Testis (tissue), 3 donors: Measurements from ENCODE around the gene LPAR1. TPM values are rescaled to one million over a fixed set of nuclear protein-coding genes. Genes with fewer than 3 reads are reported as not detected.

Experiments
- DNase-seq: peaks from one replicate; pipeline ENCODE4 v3.0.0-alpha.2; 2019
- H3K27ac ChIP-seq, 2 donors: fragments of 200-600 bp; sonication (generic); one replicate each; pipeline ENCODE4 v1.5.1; 2019
- H3K27me3 ChIP-seq: fragments of 200-600 bp; sonication (generic); one replicate; pipeline ENCODE4 v1.5.1; 2019
- H3K36me3 ChIP-seq: fragments of 200-600 bp; sonication (generic); one replicate; pipeline ENCODE4 v1.5.1; 2017; ENCODE audit warnings: low read depth; ENCODE audit errors: missing control alignments
- H3K4me1 ChIP-seq: fragments of 200-600 bp; sonication (generic); one replicate; pipeline ENCODE4 v1.5.1; 2019
- H3K4me3 ChIP-seq, 2 donors: fragments of 200-600 bp; sonication (generic); one replicate each; pipeline ENCODE4 v1.5.1; 2017 to 2019
- H3K9me3 ChIP-seq: fragments of 200-600 bp; sonication (generic); one replicate; pipeline ENCODE4 v1.5.1; 2017
- POLR2A ChIP-seq: fragments of 450-650 bp; IDR thresholded peaks from one replicate; pipeline ENCODE4 v1.6.1; 2017; ENCODE audit warnings: antibody characterized with exemption, mild to moderate bottlenecking, moderate library complexity
- WGBS, 2 donors: methylation state at CpG; one replicate each; pipeline ENCODE4 v1.1.5; 2018; 5-methylcytosine and 5-hydroxymethylcytosine counted together
- intact Hi-C: fragments of 100-400 bp; cut with DNase I; formaldehyde crosslinking; loops from one replicate; pipeline ENCODE4 v1.15.1; 2023; ENCODE audit warnings: low total_unique reads
- polyA plus RNA-seq: library from polyadenylated mRNA; stranded (reverse); fragments of 350-450 nt; fragmentation: Illumina TruSeq; extraction: RNeasy Lipid Tissue Mini Kit (QIAGEN cat#74804); gene quantifications from one replicate; pipeline ENCODE4 v1.2.3, GENCODE V29; 2014; ENCODE audit warnings: low read depth, low replicate concordance; ENCODE audit not compliant: insufficient read depth
- total RNA-seq, 2 donors: library from RNA; depleted of rRNA; stranded (reverse); fragments of >200 nt; gene quantifications; one replicate each; pipeline ENCODE4 v1.2.3, GENCODE V29; 2016
- TF ChIP-seq, protein P1 (sequence below), 3 experiments: fragments of 450-650 bp in 2 of 3; fragments of 200-600 bp in 1 of 3; sonication (generic) in 1 of 3; IDR thresholded peaks; one replicate each; pipeline ENCODE4 v1.5.1; 2016 to 2019; ENCODE audit warnings: antibody characterized with exemption in 3 of 3, mild to moderate bottlenecking in 2 of 3, moderate library complexity in 1 of 3

The LPAR1 gene
- total and polyA plus RNA-seq, 3 donors from 2014 or later, result 13.1 to 23.9 (median 19.5) TPM

GRCh38 chr9:111034170-111034897, 3.9 kb downstream of the LPAR1 start:
- H3K27ac ChIP-seq, result peak overlapping the region in 1 of 2 donors; percentile 95
- intact Hi-C loops, result loop anchor here (10.0 kb wide), 1 partner anchor 380 kb away; no protein-coding TSS in a partner anchor
- no peaks in the 10 kb centered on the region for H3K9me3 ChIP-seq
- no peaks in the 10 kb centered on the region for H3K27me3 ChIP-seq
- no peaks in the 10 kb centered on the region for H3K36me3 ChIP-seq
- no peak overlapping the region for H3K4me3 ChIP-seq
- DNase-seq, result no peak
- H3K4me1 ChIP-seq, result peaks cover 24% of the 10 kb centered on the region
- no peak for TF ChIP-seq POLR2A
- TF ChIP-seq, protein P1, sequence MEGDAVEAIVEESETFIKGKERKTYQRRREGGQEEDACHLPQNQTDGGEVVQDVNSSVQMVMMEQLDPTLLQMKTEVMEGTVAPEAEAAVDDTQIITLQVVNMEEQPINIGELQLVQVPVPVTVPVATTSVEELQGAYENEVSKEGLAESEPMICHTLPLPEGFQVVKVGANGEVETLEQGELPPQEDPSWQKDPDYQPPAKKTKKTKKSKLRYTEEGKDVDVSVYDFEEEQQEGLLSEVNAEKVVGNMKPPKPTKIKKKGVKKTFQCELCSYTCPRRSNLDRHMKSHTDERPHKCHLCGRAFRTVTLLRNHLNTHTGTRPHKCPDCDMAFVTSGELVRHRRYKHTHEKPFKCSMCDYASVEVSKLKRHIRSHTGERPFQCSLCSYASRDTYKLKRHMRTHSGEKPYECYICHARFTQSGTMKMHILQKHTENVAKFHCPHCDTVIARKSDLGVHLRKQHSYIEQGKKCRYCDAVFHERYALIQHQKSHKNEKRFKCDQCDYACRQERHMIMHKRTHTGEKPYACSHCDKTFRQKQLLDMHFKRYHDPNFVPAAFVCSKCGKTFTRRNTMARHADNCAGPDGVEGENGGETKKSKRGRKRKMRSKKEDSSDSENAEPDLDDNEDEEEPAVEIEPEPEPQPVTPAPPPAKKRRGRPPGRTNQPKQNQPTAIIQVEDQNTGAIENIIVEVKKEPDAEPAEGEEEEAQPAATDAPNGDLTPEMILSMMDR (IDR thresholded peaks at IDR 0.05), result no peak
- 75 to 82% methylated on average over 6 of the region's 6 CpGs for WGBS, 2 donors

GRCh38 chr9:111030492-111030891, 7.8 kb downstream of the LPAR1 start:
- no peaks in the 10 kb centered on the region for H3K27me3 ChIP-seq
- TF ChIP-seq POLR2A, result no peak
- TF ChIP-seq, protein P1 (IDR thresholded peaks at IDR 0.05), result no peak
- H3K4me3 ChIP-seq, result no peak overlapping the region
- no peak overlapping the region for H3K27ac ChIP-seq
- H3K4me1 ChIP-seq, result peaks cover 13% of the 10 kb centered on the region
- intact Hi-C loops, result loop anchor here (10.0 kb wide), 1 partner anchor 376 kb away; no protein-coding TSS in a partner anchor
- H3K36me3 ChIP-seq, result no peaks in the 10 kb centered on the region
- no peaks in the 10 kb centered on the region for H3K9me3 ChIP-seq
- no peak for DNase-seq
- WGBS, 2 donors, result 62 to 68% methylated on average over 5 of the region's 5 CpGs

DNA sequence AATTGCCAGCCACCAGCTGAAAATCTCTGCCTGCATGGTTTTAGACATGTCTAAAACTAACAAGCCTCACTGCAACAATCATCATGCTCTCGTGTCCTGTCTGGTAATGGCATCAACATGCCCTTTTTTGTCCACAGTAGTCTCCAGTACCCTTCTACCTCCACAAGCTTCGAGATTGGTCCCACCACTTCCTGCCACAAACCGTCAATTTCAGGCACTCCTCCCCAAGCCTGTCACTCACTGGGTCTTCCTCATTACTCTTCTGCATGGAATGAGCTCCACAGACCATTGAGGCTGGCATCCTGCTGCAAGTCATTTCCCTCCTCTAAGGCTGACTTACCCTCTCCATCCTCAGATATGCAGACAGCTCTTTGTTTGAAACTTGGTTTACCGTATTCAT, 9.0 kb downstream of the LPAR1 start:
- Histone ChIP-seq H3K27me3 (no peaks in the 10 kb centered on the region), H3K27ac (no peak overlapping the region), H3K4me1 (peaks cover 7% of the 10 kb centered on the region), H3K4me3 (no peak overlapping the region), H3K9me3 (no peaks in the 10 kb centered on the region), H3K36me3 (no peaks in the 10 kb centered on the region)
- 78 to 89% methylated on average over 4 of the region's 4 CpGs for WGBS, 2 donors
- no peak for DNase-seq
- intact Hi-C loops, result no loop called here
- TF ChIP-seq POLR2A, result no peak
- TF ChIP-seq, protein P1 (IDR thresholded peaks at IDR 0.05), result no peak

GRCh38 chr9:111027798-111028197, 10.5 kb downstream of the LPAR1 start:
- WGBS, 2 donors, result 90 to 93% methylated on average over 2 of the region's 2 CpGs
- Histone ChIP-seq H3K4me1 (peaks cover 3% of the 10 kb centered on the region), H3K4me3 (no peak overlapping the region), H3K27me3 (no peaks in the 10 kb centered on the region), H3K9me3 (no peaks in the 10 kb centered on the region), H3K36me3 (no peaks in the 10 kb centered on the region), H3K27ac (no peak overlapping the region)
- TF ChIP-seq POLR2A, result no peak
- TF ChIP-seq, protein P1 (IDR thresholded peaks at IDR 0.05), result no peak
- DNase-seq, result no peak
- intact Hi-C loops, result no loop called here

GRCh38 chr9:111023128-111023527, 15.1 kb downstream of the LPAR1 start:
- DNase-seq, result no peak
- H3K4me3 ChIP-seq, result no peak overlapping the region
- 72 to 76% methylated on average over 3 of the region's 3 CpGs for WGBS, 2 donors
- no peaks in the 10 kb centered on the region for H3K27me3 ChIP-seq
- no peak for TF ChIP-seq POLR2A
- TF ChIP-seq, protein P1 (IDR thresholded peaks at IDR 0.05), result no peak
- H3K4me1 ChIP-seq, result no peaks in the 10 kb centered on the region
- intact Hi-C loops, result no loop called here
- no peak overlapping the region for H3K27ac ChIP-seq
- no peaks in the 10 kb centered on the region for H3K36me3 ChIP-seq
- H3K9me3 ChIP-seq, result no peaks in the 10 kb centered on the region
